Vagina (tissue), 2 donors: ENCODE measurements around the gene ZGPAT. TPM values are rescaled to one million over a fixed set of nuclear protein-coding genes. Genes with fewer than 3 reads are reported as not detected.
"Not testable (repeated sequence)": the region's sequence is repeated elsewhere in the genome, so short reads cannot be mapped to it uniquely, and the experiment has no call there.

Experiments used
- DNase-seq, 2 donors: peaks; one replicate each; pipeline ENCODE4 v3.0.0-alpha.2; 2017; ENCODE audit errors: extremely low spot score in 2 of 2
- H3K27ac ChIP-seq: fragments of 200-600 bp; sonication (generic); one replicate; pipeline ENCODE4 v1.5.1; 2019
- H3K27me3 ChIP-seq: fragments of 200-600 bp; sonication (generic); one replicate; pipeline ENCODE4 v1.5.1; 2019
- H3K36me3 ChIP-seq, 2 donors: fragments of 200-600 bp; sonication (generic); one replicate each; pipeline ENCODE4 v1.5.1; 2017 to 2019
- H3K4me1 ChIP-seq: fragments of 200-600 bp; sonication (generic); one replicate; pipeline ENCODE4 v1.5.1; 2019
- H3K4me3 ChIP-seq, 2 donors: fragments of 200-600 bp; sonication (generic); 1 replicate in 1 of 2; 2 replicates in 1 of 2; pipeline ENCODE4 v1.5.1; 2016 to 2019
- H3K9me3 ChIP-seq: fragments of 200-600 bp; sonication (generic); one replicate; pipeline ENCODE4 v1.5.1; 2019
- POLR2A ChIP-seq, 2 donors: fragments of 450-650 bp; IDR thresholded peaks; one replicate each; pipeline ENCODE4 v1.6.1; 2017; ENCODE audit warnings: antibody characterized with exemption in 2 of 2, mild to moderate bottlenecking in 2 of 2, moderate library complexity in 2 of 2
- POLR2AphosphoS5 ChIP-seq, 2 donors: sonication (generic); formaldehyde crosslinking; IDR thresholded peaks; one replicate each; pipeline ENCODE4 v1.9.0; 2017; ENCODE audit warnings: antibody characterized with exemption in 2 of 2, mild to moderate bottlenecking in 2 of 2, low read depth in 1 of 2; ENCODE audit not compliant: insufficient read depth in 1 of 2
- intact Hi-C: fragments of 100-400 bp; cut with DNase I; formaldehyde crosslinking; loops from one replicate; pipeline ENCODE4 v1.15.1; 2023
- total RNA-seq: library from RNA; depleted of rRNA; stranded (reverse); fragments of >200 nt; gene quantifications from one replicate; pipeline ENCODE4 v1.2.3, GENCODE V29; 2016
- TF ChIP-seq, protein P1 (sequence below), 3 experiments: fragments of 450-650 bp in 2 of 3; fragments of 200-600 bp in 1 of 3; sonication (generic) in 1 of 3; IDR thresholded peaks; one replicate each; pipeline ENCODE4 v1.5.1; 2017 to 2019; ENCODE audit warnings: antibody characterized with exemption in 3 of 3, mild to moderate bottlenecking in 2 of 3, moderate library complexity in 2 of 3

Gene ZGPAT
- total RNA-seq, 1 donor from 2014 or later = 30.4 TPM

DNA sequence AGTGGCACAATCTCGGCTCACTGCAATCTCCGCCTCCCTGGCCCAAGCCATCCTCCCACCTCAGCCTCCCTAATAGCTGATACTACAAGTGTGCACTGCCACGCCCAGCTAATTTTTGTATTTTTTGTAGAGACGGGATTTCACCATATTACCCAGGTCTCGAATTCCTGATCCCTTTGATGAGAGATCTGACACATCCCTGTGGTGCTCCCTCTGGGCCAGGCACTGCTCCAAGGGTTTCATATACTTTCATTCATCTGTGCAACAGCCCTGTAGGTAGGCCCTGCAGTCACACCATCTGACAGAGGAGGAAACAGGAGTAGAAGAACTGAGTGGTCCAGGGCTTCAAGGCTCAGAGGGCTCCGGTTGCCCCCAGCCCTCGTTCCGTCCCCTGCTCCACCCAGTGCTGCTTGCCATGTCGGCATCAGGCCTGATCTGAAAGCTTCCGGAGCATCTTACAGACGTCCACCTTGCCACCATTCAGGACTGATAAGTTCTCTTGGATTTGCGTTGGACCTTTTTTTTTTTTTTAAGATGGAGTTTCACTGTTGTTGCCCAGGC lies 3.3 kb downstream of the ZGPAT start:
- H3K36me3 ChIP-seq = peaks cover 4 to 29% of the 10 kb centered on the region in 2 donors
- no peak for DNase-seq
- intact Hi-C loops = no loop called here
- H3K4me1 ChIP-seq = peaks cover 29% of the 10 kb centered on the region
- TF ChIP-seq POLR2A (IDR thresholded peaks at IDR 0.05) (no peak), POLR2AphosphoS5 (IDR thresholded peaks at IDR 0.05; ENCODE audit: insufficient read depth in 1 of 2, low read depth in 1 of 2) (no peak)
- TF ChIP-seq, protein P1, sequence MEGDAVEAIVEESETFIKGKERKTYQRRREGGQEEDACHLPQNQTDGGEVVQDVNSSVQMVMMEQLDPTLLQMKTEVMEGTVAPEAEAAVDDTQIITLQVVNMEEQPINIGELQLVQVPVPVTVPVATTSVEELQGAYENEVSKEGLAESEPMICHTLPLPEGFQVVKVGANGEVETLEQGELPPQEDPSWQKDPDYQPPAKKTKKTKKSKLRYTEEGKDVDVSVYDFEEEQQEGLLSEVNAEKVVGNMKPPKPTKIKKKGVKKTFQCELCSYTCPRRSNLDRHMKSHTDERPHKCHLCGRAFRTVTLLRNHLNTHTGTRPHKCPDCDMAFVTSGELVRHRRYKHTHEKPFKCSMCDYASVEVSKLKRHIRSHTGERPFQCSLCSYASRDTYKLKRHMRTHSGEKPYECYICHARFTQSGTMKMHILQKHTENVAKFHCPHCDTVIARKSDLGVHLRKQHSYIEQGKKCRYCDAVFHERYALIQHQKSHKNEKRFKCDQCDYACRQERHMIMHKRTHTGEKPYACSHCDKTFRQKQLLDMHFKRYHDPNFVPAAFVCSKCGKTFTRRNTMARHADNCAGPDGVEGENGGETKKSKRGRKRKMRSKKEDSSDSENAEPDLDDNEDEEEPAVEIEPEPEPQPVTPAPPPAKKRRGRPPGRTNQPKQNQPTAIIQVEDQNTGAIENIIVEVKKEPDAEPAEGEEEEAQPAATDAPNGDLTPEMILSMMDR (IDR thresholded peaks at IDR 0.05) = no peak
- H3K9me3 ChIP-seq = peaks cover 10% of the 10 kb centered on the region
- H3K27ac ChIP-seq = no peak overlapping the region
- no peaks in the 10 kb centered on the region for H3K27me3 ChIP-seq
- no peak overlapping the region for H3K4me3 ChIP-seq

DNA sequence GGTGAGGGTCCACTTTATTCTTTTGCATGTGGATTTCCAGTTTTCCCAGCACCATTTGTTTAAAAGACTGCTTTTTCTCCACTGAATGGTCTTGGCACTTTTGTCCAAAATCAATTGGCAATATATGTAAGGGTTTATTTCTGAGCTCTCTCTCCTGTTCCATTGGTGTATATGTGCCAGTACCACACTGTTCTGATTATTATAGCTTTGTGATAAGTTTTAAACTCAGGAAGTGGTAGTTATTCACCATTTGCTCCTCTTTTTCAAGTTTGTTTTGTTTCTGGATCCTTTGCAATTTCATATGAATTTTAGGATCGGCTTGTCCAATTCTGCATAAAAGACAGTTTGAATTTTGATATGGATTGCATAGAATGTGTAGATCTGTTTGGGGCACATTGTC lies 4.4 kb downstream of the ZGPAT start:
- H3K27me3 ChIP-seq = no peaks in the 10 kb centered on the region
- H3K9me3 ChIP-seq = peaks cover 10% of the 10 kb centered on the region
- intact Hi-C loops = no loop called here
- H3K4me1 ChIP-seq = peaks cover 18% of the 10 kb centered on the region
- peaks cover 4 to 27% of the 10 kb centered on the region in 2 donors for H3K36me3 ChIP-seq
- no peak overlapping the region for H3K4me3 ChIP-seq
- DNase-seq = no peak
- no peak overlapping the region for H3K27ac ChIP-seq
- TF ChIP-seq, protein P1 (IDR thresholded peaks at IDR 0.05) = no peak
- TF ChIP-seq POLR2AphosphoS5 (IDR thresholded peaks at IDR 0.05; ENCODE audit: insufficient read depth in 1 of 2, low read depth in 1 of 2) (no peak), POLR2A (IDR thresholded peaks at IDR 0.05) (no peak)

DNA sequence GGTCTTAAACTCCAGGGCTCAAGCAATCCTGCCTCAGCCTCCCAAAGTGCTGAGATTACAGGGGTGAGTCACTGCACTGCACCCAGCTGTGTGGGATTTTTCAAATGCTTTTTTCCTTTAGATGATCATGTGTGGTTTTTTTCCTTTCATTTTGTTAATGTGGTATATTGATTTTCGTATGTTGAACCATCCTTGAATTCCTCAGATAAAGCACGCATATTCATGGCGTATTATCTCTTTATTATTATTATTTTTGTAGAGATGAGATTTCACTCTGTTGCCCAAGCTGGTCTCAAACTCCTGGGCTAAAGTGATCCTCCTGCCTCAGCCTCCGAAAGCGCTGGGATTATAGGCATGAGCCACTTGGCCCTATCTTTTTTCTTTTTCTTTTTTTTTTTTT lies 7.0 kb downstream of the ZGPAT start:
- DNase-seq = no peak
- peaks cover 4 to 49% of the 10 kb centered on the region in 2 donors for H3K36me3 ChIP-seq

DNA sequence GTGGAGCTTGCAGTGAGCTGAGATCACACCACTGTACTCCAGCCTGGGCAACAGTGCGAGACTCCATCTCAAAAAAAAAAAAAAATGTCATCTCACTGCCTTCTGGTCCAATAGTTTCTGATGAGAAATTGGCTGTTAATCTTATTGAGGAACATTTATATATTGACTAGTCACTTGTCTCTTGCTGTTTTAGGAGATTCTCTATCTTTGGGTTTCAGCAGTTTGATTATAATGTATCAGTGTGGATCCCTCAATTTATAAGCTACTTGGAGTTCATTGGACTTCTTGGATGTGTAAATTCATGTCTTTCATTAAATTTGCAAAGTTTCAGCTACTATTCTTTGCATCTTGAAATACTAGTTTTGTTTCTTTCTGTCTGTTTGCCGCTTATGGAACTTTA lies 11.2 kb downstream of the ZGPAT start:
- no peak overlapping the region for H3K4me3 ChIP-seq
- no peak for DNase-seq
- H3K4me1 ChIP-seq = no peaks in the 10 kb centered on the region
- TF ChIP-seq POLR2AphosphoS5 (IDR thresholded peaks at IDR 0.05; ENCODE audit: insufficient read depth in 1 of 2, low read depth in 1 of 2) (no peak), POLR2A (IDR thresholded peaks at IDR 0.05) (no peak)
- TF ChIP-seq, protein P1 (IDR thresholded peaks at IDR 0.05) = no peak
- H3K36me3 ChIP-seq = peaks cover 0 to 54% of the 10 kb centered on the region in 2 donors
- intact Hi-C loops = no loop called here
- no peaks in the 10 kb centered on the region for H3K27me3 ChIP-seq
- H3K27ac ChIP-seq = no peak overlapping the region
- peaks cover 17% of the 10 kb centered on the region for H3K9me3 ChIP-seq

More for the DNA sequence above, 7.0 kb downstream of the ZGPAT start:
- no peaks in the 10 kb centered on the region for H3K27me3 ChIP-seq
- peaks cover 17% of the 10 kb centered on the region for H3K9me3 ChIP-seq
- H3K27ac ChIP-seq = no peak overlapping the region
- no peak for TF ChIP-seq POLR2AphosphoS5 (IDR thresholded peaks at IDR 0.05; ENCODE audit: insufficient read depth in 1 of 2, low read depth in 1 of 2)
- TF ChIP-seq, protein P1 (IDR thresholded peaks at IDR 0.05) = no peak
- TF ChIP-seq POLR2A (IDR thresholded peaks at IDR 0.05) = no peak
- H3K4me3 ChIP-seq = no peak overlapping the region
- intact Hi-C loops = no loop called here
- H3K4me1 ChIP-seq = peaks cover 4% of the 10 kb centered on the region

DNA sequence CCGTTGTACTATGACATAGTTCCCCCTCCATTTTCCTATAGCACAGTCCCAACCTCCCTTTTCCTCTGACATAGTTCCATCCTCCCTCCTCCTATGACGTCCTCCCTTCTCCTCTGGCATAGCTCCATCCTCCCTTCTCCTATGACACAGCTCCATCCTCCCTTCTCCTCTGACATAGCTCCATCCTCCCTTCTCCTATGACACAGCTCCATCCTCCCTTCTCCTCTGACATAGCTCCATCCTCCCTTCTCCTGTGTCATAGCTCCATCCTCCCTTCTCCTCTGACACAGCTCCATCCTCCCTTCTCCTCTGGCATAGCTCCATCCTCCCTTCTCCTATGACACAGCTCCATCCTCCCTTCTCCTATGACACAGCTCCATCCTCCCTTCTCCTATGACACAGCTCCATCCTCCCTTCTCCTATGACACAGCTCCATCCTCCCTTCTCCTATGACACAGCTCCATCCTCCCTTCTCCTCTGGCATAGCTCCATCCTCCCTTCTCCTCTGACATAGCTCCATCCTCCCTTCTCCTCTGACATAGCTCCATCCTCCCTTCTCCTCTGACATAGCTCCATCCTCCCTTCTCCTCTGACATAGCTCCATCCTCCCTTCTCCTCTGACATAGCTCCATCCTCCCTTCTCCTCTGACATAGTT lies 15.3 kb downstream of the ZGPAT start:
- DNase-seq, H3K4me1 ChIP-seq, H3K27ac ChIP-seq, H3K27me3 ChIP-seq, H3K4me3 ChIP-seq, intact Hi-C loops: not testable (repeated sequence)
- Histone ChIP-seq H3K36me3 (peaks cover 0 to 37% of the 10 kb centered on the region in 2 donors), H3K9me3 (peaks cover 14% of the 10 kb centered on the region)

DNA sequence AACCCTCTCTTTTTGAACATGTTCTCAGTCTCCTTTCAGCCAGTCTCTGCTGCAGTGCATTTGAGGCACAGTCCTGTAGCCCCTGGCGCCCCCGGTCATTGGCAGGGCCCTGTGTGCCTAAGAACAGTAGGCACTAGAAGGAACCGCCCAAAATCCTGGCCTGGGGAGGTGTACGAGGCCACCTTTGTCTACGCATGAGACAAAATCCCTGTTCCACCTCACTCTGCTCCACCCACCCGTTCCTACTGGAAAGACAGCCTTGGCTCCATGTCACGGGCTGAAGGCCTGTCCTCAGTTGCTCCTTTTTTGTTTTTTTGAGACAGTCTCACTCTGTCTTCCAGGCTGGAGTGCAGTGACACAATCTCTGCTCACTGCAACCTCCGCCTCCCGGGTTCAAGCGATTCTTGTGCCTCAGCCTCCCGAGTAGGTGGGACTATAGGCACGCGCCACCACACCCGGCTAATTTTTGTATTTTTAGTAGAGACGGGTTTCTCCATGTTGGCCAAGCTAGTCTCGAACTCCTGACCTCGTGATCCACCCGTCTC lies 22.4 kb downstream of the ZGPAT start:
- H3K9me3 ChIP-seq, H3K4me3 ChIP-seq, H3K27me3 ChIP-seq, DNase-seq, intact Hi-C loops, H3K4me1 ChIP-seq, H3K27ac ChIP-seq: not testable (repeated sequence)
- H3K36me3 ChIP-seq = peaks cover 0 to 30% of the 10 kb centered on the region in 2 donors
